Urinary bladder (tissue), 4 donors: ENCODE results near the gene TPSB2. TPM values are rescaled to one million over a fixed set of nuclear protein-coding genes. Genes with fewer than 3 reads are reported as not detected.

Experiments used
- DNase-seq: peaks from one replicate; pipeline ENCODE4 v3.0.0-alpha.2; 2015; ENCODE audit errors: extremely low spot score
- H3K27ac ChIP-seq: one replicate; pipeline ENCODE4 v1.5.1; 2013; ENCODE audit warnings: low read depth, mild to moderate bottlenecking, moderate library complexity
- H3K36me3 ChIP-seq: one replicate; pipeline ENCODE4 v1.6.1; 2013; ENCODE audit warnings: mild to moderate bottlenecking, moderate library complexity; ENCODE audit not compliant: insufficient read depth
- H3K4me1 ChIP-seq: one replicate; pipeline ENCODE4 v1.6.1; 2013; ENCODE audit warnings: mild to moderate bottlenecking, moderate library complexity; ENCODE audit not compliant: insufficient read depth
- H3K4me3 ChIP-seq: one replicate; pipeline ENCODE4 v1.5.1; 2013; ENCODE audit warnings: low read depth, low read length
- WGBS: extraction: QIAGEN DNeasy Blood & Tissue Kit; methylation state at CpG from one replicate; pipeline ENCODE4 v1.1.7; 2013; 5-methylcytosine and 5-hydroxymethylcytosine counted together
- polyA plus RNA-seq: library from polyadenylated mRNA; stranded (reverse); fragments of 200-250 nt; gene quantifications from one replicate; pipeline ENCODE4 v1.2.3, GENCODE V29; 2013
- total RNA-seq: library from RNA; depleted of rRNA; stranded (reverse); fragments of >200 nt; gene quantifications from one replicate; pipeline ENCODE4 v1.2.3, GENCODE V29; 2014
- donor health status: healthy with polysubstance abuse.
- donor health status: healthy.

The TPSB2 gene
- total and polyA plus RNA-seq, 2 donors: 4.4 to 80.3 TPM

DNA sequence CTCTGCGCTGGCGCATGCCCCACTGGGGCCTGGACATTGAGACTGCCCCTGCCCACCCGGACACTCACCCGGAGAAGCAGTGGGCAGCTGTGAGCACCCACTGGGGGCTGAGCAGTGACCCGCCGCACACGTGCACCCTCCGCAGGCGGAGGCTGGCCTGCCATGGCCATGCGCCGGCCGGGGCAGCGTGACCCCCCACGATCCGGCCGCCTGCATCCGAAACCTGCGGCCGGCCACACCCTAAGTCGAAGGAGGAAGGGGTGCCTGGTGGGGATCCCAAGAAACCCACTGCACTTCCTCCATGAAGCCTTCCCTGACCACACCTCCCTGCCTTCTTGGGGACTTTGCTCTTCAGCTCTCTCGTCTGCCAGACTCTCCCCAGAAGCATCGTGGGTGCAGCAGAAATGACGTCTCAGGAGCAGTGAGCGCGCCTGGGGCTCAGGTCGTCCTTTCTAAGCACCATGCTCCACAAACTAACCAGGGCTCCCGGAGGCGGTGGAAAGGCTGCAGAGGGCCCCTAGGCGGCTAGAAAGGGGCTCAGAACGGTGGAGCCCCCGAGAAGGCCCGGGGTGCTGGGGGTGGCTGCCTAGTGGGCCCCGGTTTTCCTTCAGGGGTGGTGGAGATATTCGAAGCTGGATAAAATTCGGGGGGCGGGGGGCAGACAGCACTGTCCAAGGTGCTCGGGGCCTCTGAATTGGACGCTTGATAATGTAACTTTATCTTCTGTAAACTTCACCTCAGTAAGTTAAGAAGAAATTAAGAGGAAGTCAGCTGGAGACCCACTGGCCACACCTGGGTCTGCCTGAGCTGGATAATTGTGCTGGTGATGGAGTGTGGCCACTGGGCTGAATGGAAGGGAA is 6.4 kb downstream of the TPSB2 start:
- no peak overlapping the region for H3K4me3 ChIP-seq

DNA sequence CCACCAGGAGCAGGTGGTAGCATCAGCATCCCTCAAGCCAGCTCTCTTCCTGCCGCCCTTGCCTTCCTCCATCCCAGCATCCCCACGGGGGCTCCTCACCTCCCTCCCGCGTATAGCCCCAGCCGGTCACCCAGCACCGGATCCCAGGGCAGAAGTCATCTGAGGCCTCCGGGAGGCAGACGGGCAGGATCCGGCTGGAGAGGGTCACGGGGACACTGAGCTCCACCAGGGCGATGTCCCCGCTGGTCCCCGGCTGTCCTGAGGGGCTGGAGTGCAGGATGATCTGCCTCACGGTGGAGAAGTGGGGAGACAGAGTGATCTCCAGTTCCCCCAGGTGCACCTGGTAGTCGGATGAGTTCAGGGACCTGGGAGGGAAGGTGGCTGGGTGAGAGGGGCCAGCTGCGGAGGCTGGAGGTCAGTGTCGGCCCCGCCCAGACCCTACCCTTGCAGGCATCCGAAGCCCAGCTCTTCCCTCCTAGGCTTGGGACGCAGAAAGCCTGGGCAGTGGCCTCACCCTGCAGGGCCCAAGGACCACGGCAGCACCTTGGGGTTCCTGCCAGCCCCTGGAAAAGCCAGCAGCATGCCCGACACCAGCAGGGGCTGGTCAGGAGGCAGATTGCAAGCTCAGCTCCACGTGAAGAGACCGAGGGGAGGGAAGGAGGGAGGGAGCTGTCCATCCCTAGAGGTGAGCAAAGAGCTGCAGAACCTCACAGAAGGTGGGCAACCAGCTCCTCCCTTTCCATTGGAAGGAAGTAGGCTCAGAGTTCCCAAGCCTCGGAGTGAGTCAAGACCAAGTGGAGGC is 7.2 kb downstream of the TPSB2 start:
- Histone ChIP-seq H3K36me3 (no peaks in the 10 kb centered on the region), H3K4me1 (no peaks in the 10 kb centered on the region), H3K27ac (no peak overlapping the region), H3K4me3 (no peak overlapping the region)
- DNase-seq: no peak
- WGBS: 70% methylated on average over 25 of the region's 25 CpGs

More for the DNA sequence above, 6.4 kb downstream of the TPSB2 start:
- no peak for DNase-seq
- Histone ChIP-seq H3K27ac (no peak overlapping the region), H3K36me3 (no peaks in the 10 kb centered on the region), H3K4me1 (no peaks in the 10 kb centered on the region)
- 86% methylated on average over 38 of the region's 38 CpGs for WGBS

- Histone ChIP-seq H3K4me1 (no peaks in the 10 kb centered on the region), H3K36me3 (no peaks in the 10 kb centered on the region), H3K4me3 (no peak overlapping the region), H3K27ac (no peak overlapping the region)
- DNase-seq: no peak
- 80% methylated on average over 40 of the region's 40 CpGs for WGBS
Measured at GRCh38 chr16:1221628-1222552, 8.1 kb downstream of the TPSB2 start.

- no peaks in the 10 kb centered on the region for H3K36me3 ChIP-seq
Measured at GRCh38 chr16:1220841-1221627, 8.9 kb downstream of the TPSB2 start.

DNA sequence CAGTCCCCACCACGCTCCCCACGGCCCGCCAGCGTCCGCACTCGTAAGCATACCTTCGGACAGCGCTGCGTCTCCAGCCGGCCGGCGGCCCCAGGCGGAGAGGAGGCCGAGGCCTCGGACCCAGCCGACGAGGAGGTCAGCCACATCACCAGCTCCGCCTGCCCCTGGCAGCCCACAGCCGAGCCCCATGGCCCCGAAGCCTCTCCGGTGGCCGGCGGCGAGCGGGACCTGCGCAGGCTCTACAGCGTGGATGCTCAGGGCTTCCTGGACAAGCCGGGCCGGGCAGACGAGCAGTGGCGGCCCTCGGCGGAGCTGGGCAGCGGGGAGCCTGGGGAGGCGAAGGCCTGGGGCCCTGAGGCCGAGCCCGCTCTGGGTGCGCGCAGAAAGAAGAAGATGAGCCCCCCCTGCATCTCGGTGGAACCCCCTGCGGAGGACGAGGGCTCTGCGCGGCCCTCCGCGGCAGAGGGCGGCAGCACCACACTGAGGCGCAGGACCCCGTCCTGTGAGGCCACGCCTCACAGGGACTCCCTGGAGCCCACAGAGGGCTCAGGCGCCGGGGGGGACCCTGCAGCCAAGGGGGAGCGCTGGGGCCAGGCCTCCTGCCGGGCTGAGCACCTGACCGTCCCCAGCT is 9.8 kb downstream of the TPSB2 start:
- no peak overlapping the region for H3K4me3 ChIP-seq
- WGBS: 91% methylated on average over 55 of the region's 55 CpGs
- no peaks in the 10 kb centered on the region for H3K36me3 ChIP-seq
- no peaks in the 10 kb centered on the region for H3K4me1 ChIP-seq
- DNase-seq: no peak
- H3K27ac ChIP-seq: no peak overlapping the region

More at GRCh38 chr16:1220841-1221627, 8.9 kb downstream of the TPSB2 start:
- Histone ChIP-seq H3K4me3 (no peak overlapping the region), H3K4me1 (no peaks in the 10 kb centered on the region), H3K27ac (no peak overlapping the region)
- WGBS: 84% methylated on average over 48 of the region's 48 CpGs
- DNase-seq: no peak

- no peaks in the 10 kb centered on the region for H3K36me3 ChIP-seq
Measured at GRCh38 chr16:1218930-1219611, 10.9 kb downstream of the TPSB2 start.

GRCh38 chr16:1218061-1218929 is 11.7 kb downstream of the TPSB2 start:
- no peak overlapping the region for H3K27ac ChIP-seq
- no peak overlapping the region for H3K4me3 ChIP-seq
- DNase-seq: no peak
- 89% methylated on average over 49 of the region's 49 CpGs for WGBS
- H3K4me1 ChIP-seq: no peaks in the 10 kb centered on the region
- H3K36me3 ChIP-seq: no peaks in the 10 kb centered on the region

More at GRCh38 chr16:1218930-1219611, 10.9 kb downstream of the TPSB2 start:
- no peak for DNase-seq
- Histone ChIP-seq H3K4me3 (no peak overlapping the region), H3K27ac (no peak overlapping the region), H3K4me1 (no peaks in the 10 kb centered on the region)
- 88% methylated on average over 24 of the region's 24 CpGs for WGBS

DNA sequence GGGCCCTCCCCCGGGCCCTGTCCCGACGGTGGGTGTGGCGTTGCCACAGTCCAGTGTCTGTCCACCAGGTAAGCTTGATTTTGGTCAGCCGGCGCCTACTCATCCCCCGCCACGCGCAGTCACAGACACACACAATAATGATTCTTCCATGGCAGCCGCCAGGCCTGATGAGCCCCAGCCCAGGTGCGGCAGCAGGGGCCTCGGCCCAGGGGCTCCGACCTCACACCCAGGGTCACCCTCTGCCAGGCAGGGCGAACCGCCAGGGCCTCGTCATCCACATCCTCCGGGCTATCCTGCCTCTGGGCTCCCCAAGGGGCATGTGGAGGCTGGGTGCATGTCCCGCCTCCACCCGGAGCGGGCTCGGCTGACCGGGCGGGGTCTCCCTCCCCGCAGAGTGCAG is 12.5 kb downstream of the TPSB2 start:
- Histone ChIP-seq H3K4me1 (no peaks in the 10 kb centered on the region), H3K27ac (no peak overlapping the region), H3K4me3 (no peak overlapping the region), H3K36me3 (no peaks in the 10 kb centered on the region)
- WGBS: 90% methylated on average over 24 of the region's 24 CpGs
- DNase-seq: no peak

- 91% methylated on average over 32 of the region's 32 CpGs for WGBS
Measured at GRCh38 chr16:1216681-1217400, 13.1 kb downstream of the TPSB2 start.

GRCh38 chr16:1216296-1216619 is 13.7 kb downstream of the TPSB2 start:
- no peaks in the 10 kb centered on the region for H3K36me3 ChIP-seq

More at GRCh38 chr16:1216681-1217400, 13.1 kb downstream of the TPSB2 start:
- Histone ChIP-seq H3K27ac (no peak overlapping the region), H3K36me3 (no peaks in the 10 kb centered on the region), H3K4me1 (no peaks in the 10 kb centered on the region), H3K4me3 (no peak overlapping the region)
- no peak for DNase-seq

More at GRCh38 chr16:1216296-1216619, 13.7 kb downstream of the TPSB2 start:
- H3K4me3 ChIP-seq: no peak overlapping the region
- H3K4me1 ChIP-seq: no peaks in the 10 kb centered on the region
- H3K27ac ChIP-seq: no peak overlapping the region
- WGBS: 92% methylated on average over 12 of the region's 12 CpGs
- no peak for DNase-seq
